Caco-2 (cell line): ENCODE measurements around the gene TNS4. TPM values are rescaled to one million over a fixed set of nuclear protein-coding genes. Genes with fewer than 3 reads are reported as not detected.

ENCODE experiments used
- BruUV-seq: library from RNA; stranded (reverse); fragments of 400-500 nt; replicated peaks from 2 replicates; lab custom pipeline; 2021; lab: Mats Ljungman, UMichigan
- CTCF ChIA-PET: fragments of 300-600 bp; sonication (Branson Sonifier 250); formaldehyde crosslinking; loops from one replicate; lab custom pipeline; 2022; ENCODE audit warnings: antibody characterized with exemption; lab: Charles Lee
- POLR2A ChIA-PET: fragments of 300-600 bp; sonication (Branson Sonifier 250); formaldehyde crosslinking; loops from one replicate; lab custom pipeline; 2022; ENCODE audit warnings: antibody characterized with exemption; lab: Charles Lee
- DNase-seq, 2 experiments: peaks; one replicate each; pipeline versions ENCODE4 v3.0.0 to v3.0.0-alpha.2; 2020 to 2022
- H3K27me3 ChIP-seq: replicated peaks from 2 replicates; pipeline ENCODE4 v1.6.0; 2011; ENCODE audit warnings: low read length; ENCODE audit not compliant: control insufficient read depth, insufficient read depth
- H3K36me3 ChIP-seq: 2 replicates; pipeline ENCODE4 v1.5.1; 2011; ENCODE audit warnings: low read length; ENCODE audit not compliant: control insufficient read depth, insufficient read depth
- H3K4me1 ChIP-seq: fragments of 250-450 bp; sonication (Bioruptor Pico); 2 replicates; pipeline ENCODE4 v1.5.1; 2020; ENCODE audit warnings: mild to moderate bottlenecking
- H3K4me3 ChIP-seq: 2 replicates; pipeline ENCODE4 v1.5.1; 2011; ENCODE audit warnings: low read depth, mild to moderate bottlenecking, control low read depth, low read length
- H3K9me3 ChIP-seq: fragments of 250-450 bp; sonication (Bioruptor Pico); 2 replicates; pipeline ENCODE4 v1.5.1; 2020; ENCODE audit warnings: mild to moderate bottlenecking, moderate library complexity
- H3K27ac Mint-ChIP-seq: one replicate; pipeline ENCODE4 v1.8.0; 2022; ENCODE audit warnings: mixed read lengths; ENCODE audit not compliant: unreplicated experiment
- H3K27me3 Mint-ChIP-seq: one replicate; pipeline ENCODE4 v1.8.0; 2022; ENCODE audit warnings: mixed read lengths; ENCODE audit not compliant: insufficient read depth, unreplicated experiment
- H3K36me3 Mint-ChIP-seq: one replicate; pipeline ENCODE4 v1.8.0; 2022; ENCODE audit warnings: mild to moderate bottlenecking, mixed read lengths; ENCODE audit not compliant: insufficient read depth, unreplicated experiment
- H3K4me1 Mint-ChIP-seq: one replicate; pipeline ENCODE4 v1.8.0; 2022; ENCODE audit warnings: low read depth, mixed read lengths; ENCODE audit not compliant: unreplicated experiment
- H3K4me3 Mint-ChIP-seq: one replicate; pipeline ENCODE4 v1.8.0; 2022; ENCODE audit warnings: mild to moderate bottlenecking, moderate library complexity, mixed read lengths; ENCODE audit not compliant: unreplicated experiment
- H3K9me3 Mint-ChIP-seq: one replicate; pipeline ENCODE4 v1.8.0; 2022; ENCODE audit warnings: mixed read lengths; ENCODE audit not compliant: unreplicated experiment
- intact Hi-C: fragments of 100-400 bp; cut with micrococcal nuclease; formaldehyde crosslinking; loops from one replicate; pipeline ENCODE4 v1.10.0; 2022; ENCODE audit not compliant: unreplicated experiment
- total RNA-seq: library from RNA; stranded (reverse); gene quantifications from 2 replicates; pipeline ENCODE4 v1.2.3, GENCODE V29; 2022
- TF ChIP-seq, protein P1 (sequence below), 2 experiments: fragments of 200-600 bp in 1 of 2; IDR thresholded peaks; 1 replicate in 1 of 2; 2 replicates in 1 of 2; pipeline versions ENCODE4 v1.5.1 to v1.8.0; 2011 to 2022; ENCODE audit warnings: antibody characterized with exemption in 1 of 2, control low read depth in 1 of 2, inconsistent platforms in 1 of 2, low read depth in 1 of 2, low read length in 1 of 2, mild to moderate bottlenecking in 1 of 2, moderate library complexity in 1 of 2; ENCODE audit not compliant: insufficient read depth in 1 of 2, severe bottlenecking in 1 of 2, unreplicated experiment in 1 of 2

Gene TNS4
- total RNA-seq, 1 experiment from 2014 or later: not detected

DNA sequence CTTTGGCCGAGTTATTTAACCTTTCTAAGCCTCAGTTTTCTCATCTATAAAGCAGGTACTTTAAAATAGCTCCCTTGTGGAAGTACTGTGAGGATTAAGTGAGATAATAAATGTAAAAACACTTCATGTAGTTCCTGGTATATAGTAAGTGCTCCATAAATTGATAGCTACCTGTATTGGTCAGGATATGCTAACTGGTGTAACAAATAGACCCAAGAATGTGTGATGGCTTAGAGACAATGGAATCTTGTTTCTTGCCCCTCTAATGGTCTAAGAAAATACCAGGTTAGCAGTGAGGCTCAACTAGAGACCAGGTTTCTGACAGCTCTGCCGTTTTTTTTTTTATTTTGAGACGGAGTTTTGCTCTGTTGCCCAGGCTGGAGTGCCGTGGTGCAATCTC is 34.0 kb upstream of the TNS4 start:
- H3K36me3 ChIP-seq: no peaks in the 10 kb centered on the region
- DNase-seq: no peak

DNA sequence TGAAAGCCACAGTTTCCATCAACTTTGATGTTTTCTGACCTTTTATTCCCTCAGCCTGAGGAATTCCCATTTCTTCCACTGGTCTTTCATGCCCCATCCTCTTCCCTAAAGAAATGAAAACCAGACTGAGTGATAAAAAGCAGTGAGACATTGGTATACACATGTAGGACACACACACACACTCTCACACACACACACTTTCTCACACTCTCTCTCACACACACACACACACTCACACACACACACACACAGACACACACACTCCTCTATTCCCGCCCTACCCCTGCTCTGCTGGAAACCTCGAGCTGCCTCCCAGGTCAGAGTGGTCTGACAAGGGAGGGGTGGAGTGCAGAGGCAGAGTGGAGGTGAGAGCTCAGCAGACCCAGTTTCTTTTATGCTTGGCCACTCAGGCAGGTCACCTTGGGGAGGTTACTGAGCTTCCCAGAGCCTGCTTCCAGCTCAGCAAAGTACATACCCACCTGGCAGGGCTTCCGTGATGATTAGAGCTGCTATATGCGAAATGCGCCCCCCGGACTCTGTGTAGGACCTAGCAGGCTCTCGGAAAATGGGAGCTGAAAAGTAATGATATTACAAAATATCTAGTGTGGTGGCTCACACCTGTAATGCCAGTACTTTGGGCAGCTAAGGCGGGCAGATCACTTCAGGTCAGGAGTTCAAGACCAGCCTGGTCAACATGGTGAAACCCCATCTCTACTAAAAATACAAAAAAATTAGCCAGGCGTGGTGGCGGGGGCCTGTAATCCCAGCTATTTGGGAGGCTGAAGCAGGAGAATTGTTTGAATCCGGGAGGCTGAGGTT is 33.2 kb upstream of the TNS4 start:
- Mint-ChIP-seq H3K4me3 (no peak overlapping the region), H3K27ac (no peak overlapping the region), H3K4me1 (no peaks in the 10 kb centered on the region), H3K36me3 (no peaks in the 10 kb centered on the region), H3K9me3 (no peaks in the 10 kb centered on the region), H3K27me3 (no peaks in the 10 kb centered on the region)
- H3K4me1 ChIP-seq: 0 out of 2 replicates have a peak, but pooled peaks cover 9% of the 10 kb centered on the region
- ChIA-PET POLR2A (no interaction called here), CTCF (interaction anchor here (0.5 to 6.7 kb wide), 16 partner anchors 9 to 1111 kb away, joined by 3 to 99 read pairs (median 6); partner anchors contain the start of genes IGFBP4 and TOP2A)
- no peaks in the 10 kb centered on the region for H3K27me3 ChIP-seq
- intact Hi-C loops: no loop called here
- no peak for DNase-seq
- no peaks in the 10 kb centered on the region for H3K36me3 ChIP-seq
- TF ChIP-seq, protein P1, sequence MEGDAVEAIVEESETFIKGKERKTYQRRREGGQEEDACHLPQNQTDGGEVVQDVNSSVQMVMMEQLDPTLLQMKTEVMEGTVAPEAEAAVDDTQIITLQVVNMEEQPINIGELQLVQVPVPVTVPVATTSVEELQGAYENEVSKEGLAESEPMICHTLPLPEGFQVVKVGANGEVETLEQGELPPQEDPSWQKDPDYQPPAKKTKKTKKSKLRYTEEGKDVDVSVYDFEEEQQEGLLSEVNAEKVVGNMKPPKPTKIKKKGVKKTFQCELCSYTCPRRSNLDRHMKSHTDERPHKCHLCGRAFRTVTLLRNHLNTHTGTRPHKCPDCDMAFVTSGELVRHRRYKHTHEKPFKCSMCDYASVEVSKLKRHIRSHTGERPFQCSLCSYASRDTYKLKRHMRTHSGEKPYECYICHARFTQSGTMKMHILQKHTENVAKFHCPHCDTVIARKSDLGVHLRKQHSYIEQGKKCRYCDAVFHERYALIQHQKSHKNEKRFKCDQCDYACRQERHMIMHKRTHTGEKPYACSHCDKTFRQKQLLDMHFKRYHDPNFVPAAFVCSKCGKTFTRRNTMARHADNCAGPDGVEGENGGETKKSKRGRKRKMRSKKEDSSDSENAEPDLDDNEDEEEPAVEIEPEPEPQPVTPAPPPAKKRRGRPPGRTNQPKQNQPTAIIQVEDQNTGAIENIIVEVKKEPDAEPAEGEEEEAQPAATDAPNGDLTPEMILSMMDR (IDR thresholded peaks at IDR 0.05; ENCODE audit: insufficient read depth in 1 of 2, low read depth in 1 of 2, low read length in 1 of 2, severe bottlenecking in 1 of 2, unreplicated experiment in 1 of 2): no peak
- BruUV-seq: no TSS peak
- H3K4me3 ChIP-seq: no peak overlapping the region
- no peaks in the 10 kb centered on the region for H3K9me3 ChIP-seq

More for the DNA sequence above, 34.0 kb upstream of the TNS4 start:
- H3K9me3 ChIP-seq: no peaks in the 10 kb centered on the region
- H3K4me1 ChIP-seq: 0 out of 2 replicates have a peak, but pooled peaks cover 9% of the 10 kb centered on the region
- H3K9me3 Mint-ChIP-seq: no peaks in the 10 kb centered on the region
- BruUV-seq: no TSS peak
- peaks cover 4% of the 10 kb centered on the region for H3K36me3 Mint-ChIP-seq
- no peak overlapping the region for H3K27ac Mint-ChIP-seq
- no peak overlapping the region for H3K4me3 ChIP-seq
- H3K27me3 Mint-ChIP-seq: no peaks in the 10 kb centered on the region
- ChIA-PET POLR2A (no interaction called here), CTCF (interaction anchor here (0.5 to 6.7 kb wide), 7 partner anchors 10 to 188 kb away, joined by 3 to 99 read pairs (median 4); partner anchors contain the start of genes IGFBP4 and TOP2A)
- no peaks in the 10 kb centered on the region for H3K4me1 Mint-ChIP-seq
- no peak overlapping the region for H3K4me3 Mint-ChIP-seq
- TF ChIP-seq, protein P1 (IDR thresholded peaks at IDR 0.05; ENCODE audit: insufficient read depth in 1 of 2, low read depth in 1 of 2, low read length in 1 of 2, severe bottlenecking in 1 of 2, unreplicated experiment in 1 of 2): no peak
- intact Hi-C loops: no loop called here
- no peaks in the 10 kb centered on the region for H3K27me3 ChIP-seq

DNA sequence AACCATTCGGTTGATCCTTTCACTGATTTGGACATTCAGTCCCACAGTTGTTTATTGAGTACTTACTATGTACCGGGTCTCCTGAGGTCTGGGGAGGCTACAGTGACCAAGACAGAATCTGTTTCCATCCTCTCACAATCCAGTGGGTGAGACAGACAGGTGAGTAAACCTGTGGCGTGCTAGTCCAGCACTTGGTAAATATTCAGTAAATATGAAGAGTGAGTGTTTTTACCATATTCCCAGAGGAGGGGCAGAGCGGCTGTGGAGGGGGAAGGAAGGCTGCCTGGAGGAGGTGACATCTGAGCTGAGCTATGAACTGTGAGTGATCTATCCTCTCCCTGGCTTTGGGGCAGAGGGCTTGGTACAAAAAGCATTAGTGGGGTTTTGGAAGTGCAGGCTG is 32.5 kb upstream of the TNS4 start:
- Mint-ChIP-seq H3K4me1 (no peaks in the 10 kb centered on the region), H3K27me3 (no peaks in the 10 kb centered on the region), H3K36me3 (no peaks in the 10 kb centered on the region), H3K9me3 (no peaks in the 10 kb centered on the region), H3K27ac (no peak overlapping the region), H3K4me3 (no peak overlapping the region)
- no TSS peak for BruUV-seq
- CTCF ChIA-PET: interaction anchor here (0.7 to 6.7 kb wide), 31 partner anchors 10 to 1112 kb away, joined by 3 to 99 read pairs (median 6); partner anchors contain the start of genes IGFBP4 and TOP2A
- Histone ChIP-seq H3K36me3 (no peaks in the 10 kb centered on the region), H3K9me3 (no peaks in the 10 kb centered on the region), H3K27me3 (no peaks in the 10 kb centered on the region), H3K4me1 (0 out of 2 replicates have a peak, but pooled peaks cover 9% of the 10 kb centered on the region), H3K4me3 (no peak overlapping the region)
- TF ChIP-seq, protein P1 (IDR thresholded peaks at IDR 0.05; ENCODE audit: insufficient read depth in 1 of 2, low read depth in 1 of 2, low read length in 1 of 2, severe bottlenecking in 1 of 2, unreplicated experiment in 1 of 2): no peak
- intact Hi-C loops: loop anchor here (1.0 kb wide), 5 partner anchors 26 to 176 kb away; no protein-coding TSS in a partner anchor
- POLR2A ChIA-PET: interaction anchor here (1.3 kb wide), 1 partner anchor 116 kb away, joined by 9 read pairs; the partner anchor contains the start of gene TOP2A
- DNase-seq: no peak
